ENCODE measurements around the gene BLCAP.
"Not testable (repeated sequence)": the region's sequence is repeated elsewhere in the genome, so short reads cannot be mapped to it uniquely, and the experiment has no call there.

Gene BLCAP

DNA sequence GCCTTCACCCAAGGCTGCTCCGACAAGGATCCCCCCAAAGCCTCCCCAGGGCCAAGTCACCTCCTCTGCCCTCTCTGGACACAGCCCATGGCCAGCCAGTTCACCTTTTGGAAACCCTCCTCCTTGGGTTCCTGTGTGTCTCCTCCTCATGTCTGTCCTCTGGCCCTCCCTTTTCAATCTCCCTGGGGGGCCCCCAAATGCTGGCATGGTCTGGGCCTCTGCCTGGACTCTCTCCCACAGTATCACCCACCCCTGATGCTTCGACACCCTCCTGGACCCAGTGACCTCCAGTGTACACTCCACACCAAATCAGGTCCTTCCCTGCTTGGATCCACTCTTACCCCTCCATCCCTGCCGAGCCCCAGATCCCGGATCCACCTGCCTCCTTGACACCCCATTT is 53.3 kb downstream of the BLCAP start:
- no peak overlapping the region for H3K4me3 ChIP-seq (ENCODE audit: low read length)
- DNase-seq (ENCODE audit: low read depth), result no peak
- TF ChIP-seq, protein P1, sequence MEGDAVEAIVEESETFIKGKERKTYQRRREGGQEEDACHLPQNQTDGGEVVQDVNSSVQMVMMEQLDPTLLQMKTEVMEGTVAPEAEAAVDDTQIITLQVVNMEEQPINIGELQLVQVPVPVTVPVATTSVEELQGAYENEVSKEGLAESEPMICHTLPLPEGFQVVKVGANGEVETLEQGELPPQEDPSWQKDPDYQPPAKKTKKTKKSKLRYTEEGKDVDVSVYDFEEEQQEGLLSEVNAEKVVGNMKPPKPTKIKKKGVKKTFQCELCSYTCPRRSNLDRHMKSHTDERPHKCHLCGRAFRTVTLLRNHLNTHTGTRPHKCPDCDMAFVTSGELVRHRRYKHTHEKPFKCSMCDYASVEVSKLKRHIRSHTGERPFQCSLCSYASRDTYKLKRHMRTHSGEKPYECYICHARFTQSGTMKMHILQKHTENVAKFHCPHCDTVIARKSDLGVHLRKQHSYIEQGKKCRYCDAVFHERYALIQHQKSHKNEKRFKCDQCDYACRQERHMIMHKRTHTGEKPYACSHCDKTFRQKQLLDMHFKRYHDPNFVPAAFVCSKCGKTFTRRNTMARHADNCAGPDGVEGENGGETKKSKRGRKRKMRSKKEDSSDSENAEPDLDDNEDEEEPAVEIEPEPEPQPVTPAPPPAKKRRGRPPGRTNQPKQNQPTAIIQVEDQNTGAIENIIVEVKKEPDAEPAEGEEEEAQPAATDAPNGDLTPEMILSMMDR (conservative IDR thresholded peaks at IDR 0.05; ENCODE audit: low read depth, low read length), result no peak

DNA sequence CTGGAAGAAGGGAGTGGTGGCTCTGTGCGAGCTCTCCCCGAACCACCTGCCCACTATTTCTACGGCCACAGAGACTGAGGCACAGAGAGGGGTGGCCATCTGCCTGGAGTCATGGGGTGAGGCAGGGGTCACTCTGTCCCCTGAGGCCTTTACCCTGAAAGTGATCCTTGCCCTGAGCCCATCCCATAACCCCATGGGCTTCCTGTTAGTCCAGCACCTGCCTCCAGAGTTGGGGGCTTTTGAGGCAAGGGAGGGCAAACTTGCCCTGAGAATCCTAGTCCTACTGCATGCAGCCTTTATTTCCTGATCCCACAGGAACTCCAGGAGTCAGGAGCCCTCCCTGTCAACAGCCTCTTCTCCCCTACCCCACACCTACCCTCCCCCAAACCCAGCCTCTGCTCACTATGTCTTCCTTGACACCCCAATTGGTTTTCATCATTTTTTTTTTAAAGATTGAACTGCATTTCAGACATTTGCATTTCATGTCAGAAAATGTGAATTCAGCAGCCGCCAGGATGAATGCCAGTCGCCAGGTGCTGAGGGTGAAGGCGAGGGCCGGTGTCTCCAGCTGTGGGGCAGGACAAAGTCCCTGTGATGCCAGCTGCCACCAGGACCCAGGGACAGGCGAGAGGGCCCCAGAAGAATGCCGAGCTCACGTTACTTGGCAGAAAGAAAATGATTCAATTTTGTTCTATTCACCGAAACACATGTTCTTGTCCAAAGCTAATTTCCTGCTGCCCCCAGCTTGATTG is 54.3 kb downstream of the BLCAP start:
- no peak overlapping the region for H3K4me3 ChIP-seq (ENCODE audit: low read length)
- DNase-seq (ENCODE audit: low read depth), result no peak
- TF ChIP-seq, protein P1 (conservative IDR thresholded peaks at IDR 0.05; ENCODE audit: low read depth, low read length), result no peak

DNA sequence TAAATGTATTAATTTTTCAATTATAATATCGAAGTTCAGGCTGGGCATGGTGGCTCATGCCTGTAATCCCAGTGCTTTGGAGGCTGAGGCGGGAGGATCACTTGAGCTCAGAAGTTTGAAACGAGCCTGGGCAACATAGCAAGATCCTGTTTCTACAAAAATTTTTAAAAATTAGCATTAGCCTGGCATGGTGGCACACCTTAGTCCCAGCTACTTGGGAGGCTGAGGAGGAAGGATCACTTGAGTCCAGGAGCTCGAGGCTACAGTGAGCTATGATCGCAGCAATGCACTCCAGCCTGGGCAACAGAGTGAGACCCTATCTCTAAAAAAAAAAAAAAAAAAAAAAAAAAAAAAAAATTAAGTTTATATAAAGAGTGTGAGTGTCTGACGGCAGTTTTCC is 55.2 kb downstream of the BLCAP start:
- not testable (repeated sequence) for DNase-seq (ENCODE audit: low read depth)

GRCh38 chr20:37471741-37472235 is 55.9 kb downstream of the BLCAP start:
- DNase-seq (ENCODE audit: low read depth), result no peak
- TF ChIP-seq, protein P1 (conservative IDR thresholded peaks at IDR 0.05; ENCODE audit: low read depth, low read length), result no peak
- no peak overlapping the region for H3K4me3 ChIP-seq (ENCODE audit: low read length)

More for the DNA sequence above, 55.2 kb downstream of the BLCAP start:
- H3K4me3 ChIP-seq (ENCODE audit: low read length), result not testable (repeated sequence)

DNA sequence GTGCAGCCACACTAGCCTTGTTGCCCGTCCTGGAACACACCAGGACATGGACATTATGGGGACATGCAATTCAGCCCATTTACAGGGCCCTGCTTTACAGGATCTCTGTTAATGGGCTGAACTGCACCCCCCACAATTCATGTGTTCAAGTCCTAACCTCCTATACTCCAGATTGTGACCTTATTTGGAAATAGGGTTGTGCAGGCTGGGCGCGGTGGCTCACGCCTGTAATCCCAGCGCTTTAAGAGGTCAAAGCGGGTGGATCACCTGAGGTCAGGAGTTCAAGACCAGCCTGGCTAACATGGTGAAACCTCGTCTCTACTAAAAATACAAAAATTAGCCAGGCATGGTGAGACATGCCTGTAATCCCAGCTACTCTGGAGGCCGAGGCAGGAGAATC is 57.5 kb downstream of the BLCAP start:
- not testable (repeated sequence) for H3K4me3 ChIP-seq (ENCODE audit: low read length); DNase-seq (ENCODE audit: low read depth)

- no peak for DNase-seq (ENCODE audit: low read depth)
- TF ChIP-seq, protein P1 (conservative IDR thresholded peaks at IDR 0.05; ENCODE audit: low read depth, low read length), result no peak
- H3K4me3 ChIP-seq (ENCODE audit: low read length), result no peak overlapping the region
These were observed 58.1 kb downstream of the BLCAP start for GRCh38 chr20:37469531-37469930.

- TF ChIP-seq, protein P1 (conservative IDR thresholded peaks at IDR 0.05; ENCODE audit: low read depth, low read length), result no peak
- no peak overlapping the region for H3K4me3 ChIP-seq (ENCODE audit: low read length)
- DNase-seq (ENCODE audit: low read depth), result no peak
These were observed 58.8 kb downstream of the BLCAP start for GRCh38 chr20:37468886-37469285.

All from retinal pigment epithelial cell (primary cell).